Epithelial cell of prostate (primary cell): Measurements from ENCODE around the gene CHD5.

Source experiments
- DNase-seq: peaks from one replicate; pipeline ENCODE4 v3.0.0-alpha.2; 2011; ENCODE audit warnings: low read depth, low spot score
- H3K27ac ChIP-seq: fragments of 450-650 bp; 2 replicates; pipeline ENCODE4 v1.5.1; 2017; ENCODE audit warnings: mild to moderate bottlenecking

CHD5 gene

GRCh38 chr1:6104631-6105030, 75.5 kb downstream of the CHD5 start:
- no peak overlapping the region for H3K27ac ChIP-seq
- DNase-seq, result no peak

DNA sequence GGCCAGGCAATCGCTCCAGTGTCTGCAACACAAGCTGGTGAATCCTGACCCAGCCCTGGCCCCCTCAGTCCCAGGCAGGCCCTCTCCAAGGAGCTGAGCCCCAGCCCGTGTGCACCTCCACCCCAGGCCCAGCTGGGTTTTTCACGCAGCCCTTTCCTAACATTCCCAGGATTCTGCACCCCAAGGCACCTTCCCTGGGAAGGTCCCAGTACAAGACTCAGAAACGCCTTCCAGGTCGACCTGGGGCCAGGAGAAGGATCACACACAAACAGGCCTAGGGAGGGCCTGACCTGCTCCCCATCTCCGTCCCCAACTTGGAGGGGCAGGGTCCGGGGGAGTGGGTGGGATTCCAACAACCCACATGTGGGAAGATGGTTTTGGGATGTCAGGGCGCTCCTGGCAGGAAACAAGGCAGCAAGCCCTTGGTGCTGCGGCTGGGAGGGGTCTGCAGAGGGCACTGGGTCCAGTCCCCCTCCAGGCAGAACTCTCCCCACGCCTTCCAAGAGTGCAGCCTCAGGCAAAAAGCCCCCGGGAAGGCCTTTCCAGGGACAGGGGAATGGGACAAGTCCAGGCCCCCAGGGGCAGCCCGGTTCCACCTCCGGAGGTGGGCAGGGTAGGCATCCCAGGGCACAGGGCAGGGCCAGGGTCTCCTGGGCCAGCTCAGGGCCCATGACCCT, 76.1 kb downstream of the CHD5 start:
- no peak overlapping the region for H3K27ac ChIP-seq

DNA sequence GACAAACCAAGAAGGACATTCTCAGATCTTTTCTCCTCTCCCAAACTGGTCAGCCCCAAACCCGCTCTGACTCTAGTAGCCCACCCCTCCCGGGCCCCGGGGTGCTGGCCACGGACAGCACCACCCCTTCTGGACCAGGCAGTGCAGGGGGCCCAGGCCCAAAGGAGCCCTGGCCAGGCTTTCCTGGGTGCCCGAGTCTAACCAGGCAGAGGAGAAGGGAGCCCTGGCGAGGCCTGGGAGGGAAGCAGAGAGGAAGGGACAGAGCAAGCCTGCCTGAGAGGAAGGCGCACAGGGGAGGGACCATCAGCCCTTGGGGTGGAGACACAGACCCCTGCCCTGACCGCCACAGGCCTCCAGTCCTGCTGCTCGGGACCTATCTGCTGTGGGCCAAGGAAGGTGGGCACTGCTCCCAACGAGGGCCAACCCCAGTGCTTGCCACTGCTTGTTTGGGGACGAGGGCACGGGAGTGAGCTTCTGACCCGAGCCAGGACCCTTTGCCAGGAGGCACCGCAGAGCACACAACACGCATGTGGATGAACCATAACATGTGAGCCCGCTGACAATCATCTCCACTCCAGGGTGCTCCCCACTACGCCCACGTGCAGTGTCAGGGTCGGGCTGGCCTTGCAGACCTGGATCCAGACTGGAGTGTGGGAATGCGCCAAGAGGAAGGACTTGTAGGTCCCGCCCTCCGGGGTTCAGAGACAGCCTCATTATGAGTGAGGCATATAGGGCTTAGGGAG, 76.8 kb downstream of the CHD5 start:
- H3K27ac ChIP-seq, result no peak overlapping the region
- no peak for DNase-seq

More for the DNA sequence above, 76.1 kb downstream of the CHD5 start:
- no peak for DNase-seq

DNA sequence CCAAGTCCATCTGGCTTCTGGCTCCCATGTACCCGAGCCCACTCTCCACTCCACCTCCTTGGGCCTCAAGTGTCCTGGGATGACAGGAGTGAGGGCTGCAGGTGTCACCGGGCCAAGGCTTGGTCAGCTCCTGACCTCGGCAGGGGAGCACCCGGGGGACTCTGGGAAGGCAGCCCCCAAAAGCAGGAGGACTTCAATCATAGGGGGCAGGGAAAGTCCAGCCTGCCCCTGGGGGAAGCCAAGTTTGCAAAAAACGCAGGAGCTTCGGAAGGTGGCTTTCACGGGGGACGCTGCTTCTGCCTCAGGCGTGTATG, 77.6 kb downstream of the CHD5 start:
- no peak overlapping the region for H3K27ac ChIP-seq
- DNase-seq, result no peak

DNA sequence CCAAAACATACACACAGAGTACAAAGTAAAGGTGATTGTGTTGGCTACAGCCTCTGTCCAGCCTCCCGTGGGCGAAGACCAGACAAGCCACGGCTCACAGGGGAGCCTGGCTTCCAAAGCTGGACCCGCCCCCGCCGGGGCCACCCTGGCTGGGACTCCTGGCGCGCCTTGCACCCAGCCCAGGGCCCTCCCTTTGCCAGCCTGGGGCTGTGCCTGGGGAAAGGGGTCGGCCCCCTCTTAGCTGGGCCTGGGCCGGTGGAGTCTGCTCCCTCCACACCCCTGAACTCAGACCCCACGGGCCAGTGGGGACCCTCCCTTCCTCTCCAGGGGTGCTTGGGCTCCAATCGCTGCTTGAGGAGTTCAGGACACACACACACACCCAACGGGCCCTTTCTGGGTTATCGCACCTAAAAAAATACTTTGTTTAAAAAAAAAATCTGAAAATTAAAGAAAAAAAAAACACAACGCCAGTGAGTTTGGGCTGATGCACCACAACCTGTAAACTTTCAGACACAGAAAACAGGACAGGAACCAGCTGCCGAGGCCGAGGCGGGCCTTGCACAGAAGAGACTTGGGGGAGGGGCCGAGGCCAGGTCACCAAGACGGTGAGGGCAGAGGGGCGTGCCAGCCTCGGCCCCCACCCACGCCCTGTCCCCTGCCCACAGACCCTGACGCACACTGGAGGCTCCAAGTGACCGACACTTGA, 78.1 kb downstream of the CHD5 start:
- no peak overlapping the region for H3K27ac ChIP-seq
- DNase-seq, result no peak

DNA sequence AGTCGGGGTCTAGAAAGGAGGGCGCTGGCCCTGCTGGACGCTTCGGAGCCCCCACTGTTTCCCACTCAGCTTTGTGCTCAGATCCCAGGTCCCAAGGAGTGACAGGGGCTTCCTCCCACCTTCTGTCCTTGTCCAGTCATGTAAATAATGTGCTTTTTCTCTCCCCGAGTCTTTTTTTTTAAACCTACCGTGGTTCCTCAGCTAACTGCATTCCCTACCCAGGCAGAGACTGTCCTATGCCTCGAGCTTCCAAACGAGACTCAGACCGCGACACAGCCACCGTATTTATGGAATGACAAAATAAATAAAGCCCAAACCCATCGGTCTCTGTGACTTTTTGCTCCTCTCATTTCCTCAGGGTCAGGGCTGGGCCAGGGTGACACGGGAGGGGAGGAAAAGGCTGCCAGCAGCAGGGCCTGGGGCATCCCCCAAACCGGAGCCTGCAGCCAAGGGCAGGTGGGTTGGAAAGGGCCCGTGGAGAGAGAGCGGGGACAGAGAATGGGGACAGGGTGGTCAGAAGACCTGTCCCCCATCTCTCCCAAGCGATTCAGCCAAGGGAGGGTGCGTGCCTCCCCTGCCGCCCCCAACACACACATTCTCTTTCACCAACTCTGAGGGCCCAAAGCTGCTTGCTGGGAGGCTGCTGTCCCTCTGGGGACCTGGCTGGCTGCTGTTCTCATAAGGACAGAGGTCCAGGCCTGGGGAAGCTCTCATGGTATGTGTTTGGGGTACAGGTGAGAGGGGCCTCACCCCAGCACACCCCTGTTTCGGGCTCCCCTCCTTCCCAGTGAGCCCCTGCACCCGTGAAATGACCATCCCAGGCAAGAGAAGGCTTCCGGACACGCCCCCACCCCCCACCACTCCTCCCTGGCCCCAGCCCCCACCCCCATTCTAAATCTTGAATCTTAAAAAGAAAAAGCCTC, 79.0 kb downstream of the CHD5 start:
- H3K27ac ChIP-seq, result no peak overlapping the region
- no peak for DNase-seq

DNA sequence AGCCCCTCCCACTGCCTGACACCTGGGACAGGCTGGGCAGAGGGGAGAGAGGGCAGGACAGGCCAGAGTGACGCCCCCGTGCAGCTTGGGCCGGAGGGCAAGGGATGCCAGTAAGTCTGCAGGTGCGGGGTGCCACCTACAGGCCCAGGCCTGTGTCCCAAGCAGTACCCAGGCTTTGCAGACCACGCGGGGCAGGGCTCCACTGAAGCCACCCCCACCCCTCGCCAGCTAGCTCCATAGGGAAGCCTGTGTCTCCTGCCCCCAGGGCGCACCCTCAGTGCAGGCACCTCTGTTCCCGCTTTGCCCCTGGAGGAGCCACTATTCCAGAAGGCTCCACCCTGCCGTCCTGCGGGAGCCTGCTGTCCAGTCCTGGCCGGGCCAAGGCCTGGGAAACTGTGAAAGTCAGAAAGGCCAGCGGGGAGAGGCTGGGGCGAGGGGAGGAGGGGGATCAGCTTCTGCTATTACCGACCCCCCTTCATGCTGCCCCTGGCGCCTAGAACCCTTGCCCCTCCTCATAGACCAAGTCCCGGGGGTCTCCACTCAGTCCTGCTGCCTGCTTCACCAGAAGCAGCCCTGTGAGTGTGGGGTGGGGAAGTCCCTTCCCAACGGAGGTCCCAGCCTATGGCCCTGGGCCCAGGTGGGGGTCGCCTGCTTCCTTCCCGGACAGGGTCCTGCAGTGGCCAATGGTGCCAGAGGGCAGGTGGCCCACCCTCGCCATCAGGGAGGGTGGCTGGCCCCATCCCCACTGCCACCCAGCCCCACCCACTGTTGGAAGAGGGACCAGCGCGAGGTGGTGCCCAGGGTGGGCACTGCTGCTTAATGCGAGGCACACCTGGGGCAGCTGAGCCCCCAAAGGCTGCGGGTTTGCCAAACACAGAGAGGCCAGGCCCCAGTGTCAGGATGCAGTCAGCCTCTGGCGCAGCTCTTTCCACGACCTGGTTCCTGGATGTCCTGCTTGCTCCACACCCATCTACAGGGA, 80.0 kb downstream of the CHD5 start:
- no peak overlapping the region for H3K27ac ChIP-seq
- no peak for DNase-seq

DNA sequence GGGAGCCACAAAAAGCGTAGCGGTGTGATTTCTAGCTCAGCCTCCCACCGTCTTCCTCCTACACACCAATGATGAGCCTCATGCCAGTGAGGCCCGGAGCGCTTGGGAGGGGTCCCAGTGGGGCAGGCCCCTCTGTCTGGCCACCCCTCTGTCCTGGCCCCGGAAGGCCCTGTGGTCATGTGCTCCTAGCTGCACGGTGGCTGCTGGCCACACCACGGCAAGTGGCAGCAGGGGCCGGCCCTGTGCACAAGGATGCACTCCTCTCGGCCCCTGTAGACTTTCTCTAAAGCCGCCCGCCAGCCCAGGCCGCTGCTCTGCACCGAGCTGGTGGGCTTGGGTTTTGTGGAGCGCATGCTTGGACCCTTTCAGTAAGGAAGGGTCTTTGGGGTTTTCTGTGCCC, 80.8 kb downstream of the CHD5 start:
- no peak for DNase-seq
- no peak overlapping the region for H3K27ac ChIP-seq

DNA sequence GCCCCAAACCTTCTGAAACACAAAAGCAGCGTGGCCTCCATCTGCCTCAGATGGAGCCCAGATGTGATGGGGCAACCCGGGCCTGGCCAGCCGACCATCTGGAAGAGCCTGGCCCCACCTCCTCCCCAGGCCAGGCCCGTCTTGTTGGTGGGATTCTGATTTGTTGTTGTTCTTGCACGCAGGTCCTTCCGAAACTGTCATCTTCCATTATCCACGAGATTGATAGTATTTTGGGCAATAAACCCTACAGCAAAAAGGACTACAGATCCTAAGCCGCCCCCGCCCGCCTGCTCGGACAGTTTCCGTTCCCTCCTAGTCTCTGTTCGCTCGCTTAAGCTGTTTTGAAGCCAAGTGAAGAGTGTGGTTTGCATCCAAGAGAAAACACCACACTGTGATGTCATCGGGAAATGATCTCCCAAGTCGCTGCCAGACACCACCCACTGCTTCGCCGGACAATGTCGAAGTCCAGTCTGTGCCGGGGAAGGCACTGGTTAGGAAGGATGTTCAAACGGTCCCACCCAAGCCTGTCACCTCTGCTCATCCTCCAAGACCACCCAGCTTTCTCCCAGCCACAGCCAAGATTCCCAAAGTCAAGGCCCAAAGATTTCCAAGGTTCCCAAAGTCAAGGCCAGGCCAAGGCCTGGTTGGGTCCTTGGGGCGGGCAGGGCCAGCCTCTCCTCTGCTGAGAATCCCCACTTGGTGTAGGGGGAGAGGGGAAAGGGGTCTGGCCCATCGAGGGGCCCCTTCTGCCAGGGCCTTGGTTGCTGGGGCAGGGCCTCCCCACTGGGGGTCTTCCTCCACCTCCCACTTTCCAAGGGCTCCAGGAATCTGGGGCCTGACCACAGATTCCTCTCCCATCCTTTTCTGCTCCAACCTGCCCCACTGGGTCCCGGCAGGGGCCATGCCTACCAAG, 81.6 kb downstream of the CHD5 start:
- no peak for DNase-seq
- no peak overlapping the region for H3K27ac ChIP-seq

DNA sequence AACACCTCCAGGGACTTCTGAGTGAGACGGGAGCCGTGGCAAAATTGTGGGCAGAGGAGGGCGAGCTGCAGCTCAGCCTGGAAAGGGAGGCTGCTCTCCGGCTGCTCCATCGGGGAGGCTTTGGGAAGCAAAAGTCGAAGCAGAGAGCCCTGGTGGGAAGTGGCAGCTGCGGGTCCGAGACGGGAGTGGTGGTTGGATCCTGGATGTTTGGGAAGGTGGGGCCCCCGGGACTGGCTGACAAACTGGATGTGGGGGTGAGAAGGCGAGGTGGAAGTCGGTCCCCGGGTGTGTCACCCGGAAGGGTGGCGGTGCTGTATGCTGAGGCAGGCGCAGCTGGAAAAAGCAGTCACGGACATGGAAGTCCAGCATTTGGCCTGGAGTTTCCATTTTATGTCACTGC, 82.3 kb downstream of the CHD5 start:
- DNase-seq, result no peak

GRCh38 chr1:6097117-6097595, 83.0 kb downstream of the CHD5 start:
- DNase-seq, result no peak
- no peak overlapping the region for H3K27ac ChIP-seq

More for the DNA sequence above, 82.3 kb downstream of the CHD5 start:
- no peak overlapping the region for H3K27ac ChIP-seq

DNA sequence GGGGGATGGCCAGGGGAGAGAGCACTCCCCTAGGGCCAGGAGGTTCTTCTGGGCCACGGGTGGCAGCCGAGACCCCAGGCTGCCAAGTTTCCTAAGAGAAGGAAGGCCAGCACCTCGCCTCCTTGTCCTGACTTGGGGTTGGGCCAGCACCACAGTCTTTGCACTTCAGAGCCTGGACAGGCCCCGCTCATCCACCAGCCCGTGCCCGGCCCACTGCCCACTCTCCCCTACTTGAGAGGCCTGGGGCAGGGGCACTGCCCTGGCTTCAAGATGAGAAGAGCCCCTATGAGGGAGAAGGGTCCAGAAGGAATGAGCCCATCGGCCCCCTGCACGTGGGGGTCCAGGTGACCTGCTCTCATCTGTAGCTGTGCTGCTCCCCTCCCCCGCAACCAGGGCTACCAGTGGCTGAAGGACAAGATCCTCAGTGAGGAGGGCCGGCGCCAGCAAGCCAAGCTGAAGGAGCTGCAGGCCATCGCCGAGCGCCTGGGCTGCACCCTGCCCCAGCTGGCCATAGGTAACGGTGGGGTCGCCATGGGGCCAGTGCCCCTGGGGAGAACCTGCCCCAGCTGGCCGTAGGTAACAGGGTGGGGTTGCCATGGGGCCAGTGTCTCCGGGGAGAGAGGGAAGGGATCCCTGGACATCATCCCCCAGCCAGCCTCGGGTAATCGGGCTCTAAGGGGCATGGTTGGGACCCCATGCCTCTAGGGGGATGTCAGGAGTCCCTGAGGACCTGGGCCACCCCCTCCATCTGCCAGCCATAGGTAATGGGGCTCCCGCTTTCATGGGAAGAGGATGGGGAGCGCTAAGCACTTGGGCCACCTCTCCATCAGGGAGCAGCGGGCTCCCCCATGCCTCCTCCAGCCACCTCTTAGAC, 83.6 kb downstream of the CHD5 start:
- DNase-seq, result no peak
- no peak overlapping the region for H3K27ac ChIP-seq

GRCh38 chr1:6095511-6096242, 84.4 kb downstream of the CHD5 start:
- no peak overlapping the region for H3K27ac ChIP-seq
- DNase-seq, result no peak

DNA sequence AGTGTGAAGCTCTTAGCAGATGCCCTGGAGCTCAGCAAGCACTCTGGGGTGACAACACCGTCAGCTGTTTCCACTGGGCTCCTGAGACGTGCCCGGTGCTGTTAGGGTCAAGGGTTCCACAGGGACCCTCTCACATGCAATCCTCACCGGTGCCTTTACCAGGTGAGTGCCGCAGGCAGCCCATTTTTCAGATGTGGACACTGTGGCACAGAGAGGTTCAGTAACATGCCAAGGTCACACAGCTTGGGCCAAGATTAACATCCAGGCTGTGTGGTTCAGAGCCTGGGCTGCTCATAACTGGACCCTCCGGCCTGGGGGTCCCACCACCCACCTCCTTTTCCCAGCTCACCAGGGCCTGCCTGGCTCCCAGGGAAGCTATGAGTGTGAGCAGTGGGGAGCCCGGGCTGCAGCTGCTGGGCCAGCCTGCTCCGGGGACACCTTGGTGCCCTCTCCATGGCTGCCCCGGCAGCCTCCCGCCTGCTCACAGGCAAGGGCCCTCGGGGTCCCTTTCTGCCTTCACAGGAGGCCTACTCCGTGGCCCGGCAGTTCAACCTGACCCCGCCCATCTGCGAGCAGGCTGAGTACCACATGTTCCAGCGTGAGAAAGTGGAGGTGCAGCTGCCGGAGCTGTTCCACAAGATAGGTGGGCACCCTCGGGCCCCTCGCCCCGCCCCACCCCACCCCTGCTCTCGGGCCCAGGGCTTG, 85.2 kb downstream of the CHD5 start:
- H3K27ac ChIP-seq, result no peak overlapping the region
- no peak for DNase-seq

DNA sequence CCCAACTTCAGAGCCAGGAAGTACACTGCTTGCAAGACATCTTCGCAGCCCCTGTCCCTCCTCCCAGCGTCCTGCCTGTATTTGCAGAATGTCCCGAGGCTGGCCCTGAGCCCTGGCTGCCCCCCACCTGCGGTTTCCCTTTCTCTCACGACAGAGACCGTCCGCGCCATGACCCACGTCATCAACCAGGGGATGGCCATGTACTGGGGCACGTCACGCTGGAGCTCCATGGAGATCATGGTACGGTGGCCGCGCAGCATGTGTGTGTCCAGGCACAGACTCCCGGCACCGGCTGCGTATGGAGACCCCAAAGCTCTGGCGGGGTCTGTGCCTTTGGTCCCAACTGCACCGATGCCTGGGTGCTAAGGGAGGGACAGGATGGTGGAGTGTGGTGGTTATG, 85.9 kb downstream of the CHD5 start:
- no peak overlapping the region for H3K27ac ChIP-seq
- DNase-seq, result no peak

DNA sequence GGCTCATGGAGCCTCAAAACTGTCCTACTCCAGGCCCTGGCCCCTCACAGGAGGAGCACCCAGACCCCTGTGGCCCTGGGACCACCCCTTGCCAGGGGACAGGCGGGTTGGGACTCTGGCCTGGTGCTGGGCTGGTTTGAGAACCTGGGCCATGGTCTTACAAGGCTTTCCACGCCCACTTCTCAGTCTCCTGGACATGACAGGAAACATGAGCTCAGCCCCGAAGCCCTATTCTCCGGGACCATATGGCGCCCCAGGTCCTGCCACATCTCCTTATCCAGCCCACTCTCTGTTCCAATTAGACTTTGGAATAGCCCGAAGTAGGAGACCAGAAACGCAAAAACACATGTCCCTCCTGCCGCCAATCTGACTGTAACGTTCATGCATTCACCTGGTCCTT, 86.5 kb downstream of the CHD5 start:
- no peak overlapping the region for H3K27ac ChIP-seq
- DNase-seq, result no peak
